Testis (tissue), 3 donors: ENCODE results near the gene TMEM184A. TPM values are rescaled to one million over a fixed set of nuclear protein-coding genes. Genes with fewer than 3 reads are reported as not detected.

Experiments
- DNase-seq: peaks from one replicate; pipeline ENCODE4 v3.0.0-alpha.2; 2019
- H3K27ac ChIP-seq, 2 donors: fragments of 200-600 bp; sonication (generic); one replicate each; pipeline ENCODE4 v1.5.1; 2019
- H3K27me3 ChIP-seq: fragments of 200-600 bp; sonication (generic); one replicate; pipeline ENCODE4 v1.5.1; 2019
- H3K36me3 ChIP-seq: fragments of 200-600 bp; sonication (generic); one replicate; pipeline ENCODE4 v1.5.1; 2017; ENCODE audit warnings: low read depth; ENCODE audit errors: missing control alignments
- H3K4me1 ChIP-seq: fragments of 200-600 bp; sonication (generic); one replicate; pipeline ENCODE4 v1.5.1; 2019
- H3K4me3 ChIP-seq, 2 donors: fragments of 200-600 bp; sonication (generic); one replicate each; pipeline ENCODE4 v1.5.1; 2017 to 2019
- H3K9me3 ChIP-seq: fragments of 200-600 bp; sonication (generic); one replicate; pipeline ENCODE4 v1.5.1; 2017
- CTCF ChIP-seq, 3 experiments: fragments of 450-650 bp in 2 of 3; fragments of 200-600 bp in 1 of 3; sonication (generic) in 1 of 3; IDR thresholded peaks; one replicate each; pipeline ENCODE4 v1.5.1; 2016 to 2019; ENCODE audit warnings: antibody characterized with exemption in 3 of 3, mild to moderate bottlenecking in 2 of 3, moderate library complexity in 1 of 3
- POLR2A ChIP-seq: fragments of 450-650 bp; IDR thresholded peaks from one replicate; pipeline ENCODE4 v1.6.1; 2017; ENCODE audit warnings: antibody characterized with exemption, mild to moderate bottlenecking, moderate library complexity
- WGBS, 2 donors: methylation state at CpG; one replicate each; pipeline ENCODE4 v1.1.5; 2018; 5-methylcytosine and 5-hydroxymethylcytosine counted together
- intact Hi-C: fragments of 100-400 bp; cut with DNase I; formaldehyde crosslinking; loops from one replicate; pipeline ENCODE4 v1.15.1; 2023; ENCODE audit warnings: low total_unique reads
- polyA plus RNA-seq: library from polyadenylated mRNA; stranded (reverse); fragments of 350-450 nt; fragmentation: Illumina TruSeq; extraction: RNeasy Lipid Tissue Mini Kit (QIAGEN cat#74804); gene quantifications from one replicate; pipeline ENCODE4 v1.2.3, GENCODE V29; 2014; ENCODE audit warnings: low read depth, low replicate concordance; ENCODE audit not compliant: insufficient read depth
- total RNA-seq, 2 donors: library from RNA; depleted of rRNA; stranded (reverse); fragments of >200 nt; gene quantifications; one replicate each; pipeline ENCODE4 v1.2.3, GENCODE V29; 2016

The TMEM184A gene
- total and polyA plus RNA-seq, 3 donors from 2014 or later, result 7.1 to 20.9 (median 18.7) TPM

- 92 to 93% methylated on average over 28 to 37 of the region's 37 CpGs for WGBS, 2 donors
- Histone ChIP-seq H3K4me3 (no peak overlapping the region), H3K27ac (no peak overlapping the region), H3K4me1 (no peaks in the 10 kb centered on the region), H3K36me3 (no peaks in the 10 kb centered on the region), H3K27me3 (no peaks in the 10 kb centered on the region), H3K9me3 (no peaks in the 10 kb centered on the region)
- TF ChIP-seq CTCF (IDR thresholded peaks at IDR 0.05) (no peak), POLR2A (no peak)
- intact Hi-C loops, result no loop called here
- no peak for DNase-seq
These were observed 58.6 kb downstream of the TMEM184A start for GRCh38 chr7:1497293-1497927.

GRCh38 chr7:1496531-1497292 is 59.3 kb downstream of the TMEM184A start:
- Histone ChIP-seq H3K4me1 (no peaks in the 10 kb centered on the region), H3K36me3 (no peaks in the 10 kb centered on the region)
- intact Hi-C loops, result no loop called here

GRCh38 chr7:1495564-1496242 is 60.3 kb downstream of the TMEM184A start:
- Histone ChIP-seq H3K36me3 (no peaks in the 10 kb centered on the region), H3K9me3 (no peaks in the 10 kb centered on the region), H3K4me1 (no peaks in the 10 kb centered on the region), H3K27ac (no peak overlapping the region), H3K27me3 (no peaks in the 10 kb centered on the region), H3K4me3 (no peak overlapping the region)
- 88 to 91% methylated on average over 11 to 33 of the region's 34 CpGs for WGBS, 2 donors
- intact Hi-C loops, result no loop called here
- DNase-seq, result no peak
- no peak for TF ChIP-seq POLR2A
- TF ChIP-seq CTCF (IDR thresholded peaks at IDR 0.05), result no peak

More at GRCh38 chr7:1496531-1497292, 59.3 kb downstream of the TMEM184A start:
- Histone ChIP-seq H3K9me3 (no peaks in the 10 kb centered on the region), H3K27ac (no peak overlapping the region), H3K4me3 (no peak overlapping the region), H3K27me3 (no peaks in the 10 kb centered on the region)
- WGBS, 2 donors, result 94 to 95% methylated on average over 31 to 33 of the region's 33 CpGs
- DNase-seq, result no peak
- no peak for TF ChIP-seq CTCF (IDR thresholded peaks at IDR 0.05)
- no peak for TF ChIP-seq POLR2A

DNA sequence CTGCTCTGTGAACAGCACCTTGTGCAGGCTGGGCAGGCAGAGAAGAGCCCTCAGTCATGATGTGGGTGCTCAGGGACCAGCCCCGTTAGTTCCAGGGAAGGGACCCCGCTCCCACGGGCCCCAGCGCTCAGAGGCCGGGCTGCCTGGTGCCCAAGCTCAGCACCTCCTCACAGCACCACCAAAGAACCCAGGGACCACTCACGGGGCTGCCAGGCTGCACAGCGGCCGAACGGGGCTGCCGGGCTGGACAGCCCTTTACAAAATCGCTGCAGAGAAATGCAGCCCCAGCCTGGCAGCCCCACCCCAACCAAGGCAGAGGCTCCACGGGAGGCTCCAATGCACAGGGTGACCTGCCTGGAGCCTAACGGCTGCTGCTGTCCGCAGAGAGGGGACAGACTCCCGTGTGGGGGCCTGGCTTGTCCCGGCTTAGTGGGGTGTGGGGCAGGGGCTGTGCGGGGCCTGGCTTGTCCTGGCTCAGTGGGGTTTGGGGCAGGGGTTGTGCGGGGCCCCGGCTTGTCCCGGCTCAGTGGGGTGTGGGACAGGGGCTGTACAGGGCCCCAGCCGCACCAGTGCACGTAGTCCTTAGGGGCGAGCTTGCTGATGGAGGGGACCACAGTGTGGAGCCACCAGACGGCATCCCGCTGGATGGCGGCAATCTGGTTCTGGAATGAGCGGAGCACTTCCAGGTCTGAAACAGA is 61.0 kb downstream of the TMEM184A start:
- WGBS, 2 donors, result 95% methylated on average over 26 of the region's 27 CpGs; no CpG with 5 or more reads in 1 of the 2 donors
- H3K9me3 ChIP-seq, result no peaks in the 10 kb centered on the region
- H3K36me3 ChIP-seq, result no peaks in the 10 kb centered on the region
- H3K4me1 ChIP-seq, result no peaks in the 10 kb centered on the region
- no peak for DNase-seq
- intact Hi-C loops, result no loop called here
- TF ChIP-seq POLR2A, result no peak
- TF ChIP-seq CTCF (IDR thresholded peaks at IDR 0.05), result no peak
- no peak overlapping the region for H3K4me3 ChIP-seq
- no peaks in the 10 kb centered on the region for H3K27me3 ChIP-seq
- no peak overlapping the region for H3K27ac ChIP-seq
